Kidney epithelial cell (primary cell): ENCODE data around the gene UBE3B. TPM values are rescaled to one million over a fixed set of nuclear protein-coding genes. Genes with fewer than 3 reads are reported as not detected.

ENCODE experiments used
- DNase-seq: peaks from one replicate; pipeline ENCODE4 v3.0.0-alpha.2; 2010; ENCODE audit warnings: low read depth
- H3K27me3 ChIP-seq: 2 replicates; pipeline ENCODE4 v1.6.0; 2011; ENCODE audit warnings: low read length; ENCODE audit not compliant: control insufficient read depth, insufficient read depth
- H3K36me3 ChIP-seq: 2 replicates; pipeline ENCODE4 v1.5.1; 2011; ENCODE audit warnings: low read length; ENCODE audit not compliant: control insufficient read depth, insufficient read depth
- H3K4me3 ChIP-seq: 2 replicates; pipeline ENCODE4 v1.5.1; 2011; ENCODE audit warnings: low read depth, mild to moderate bottlenecking, control low read depth, low read length
- CTCF ChIP-seq: IDR thresholded peaks from 2 replicates; pipeline ENCODE4 v1.5.1; 2011; ENCODE audit warnings: mild to moderate bottlenecking, moderate library complexity, low read length, control low read depth, inconsistent platforms; ENCODE audit not compliant: insufficient read depth, poor library complexity, severe bottlenecking
- total RNA-seq: library from RNA; depleted of rRNA; stranded (reverse); fragments of >200 nt; gene quantifications from 2 replicates; pipeline ENCODE4 v1.2.3, GENCODE V29; 2015

UBE3B gene
- total RNA-seq, 1 donor from 2014 or later: 38.3 TPM

DNA sequence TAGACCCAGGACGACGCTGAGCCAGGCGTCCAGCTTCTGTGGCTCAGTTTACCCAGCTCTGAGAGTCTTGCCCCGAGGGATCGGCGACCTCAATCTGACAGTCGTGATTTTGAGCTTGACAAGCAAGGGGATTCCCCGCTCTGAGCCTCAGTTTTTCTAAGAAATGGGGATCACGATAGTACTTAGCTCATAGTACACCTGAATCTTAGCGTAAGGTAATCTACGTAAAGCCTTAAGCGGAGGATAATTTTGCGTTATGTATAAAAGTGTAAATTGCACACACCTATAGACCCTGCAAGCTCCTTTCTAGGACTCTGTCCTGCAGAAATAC is 96.4 kb downstream of the UBE3B start:
- H3K36me3 ChIP-seq: peaks cover 1% of the 10 kb centered on the region
- TF ChIP-seq CTCF: no peak
- no peak for DNase-seq
- no peaks in the 10 kb centered on the region for H3K27me3 ChIP-seq
- peak overlapping the region; percentile 70 for H3K4me3 ChIP-seq

GRCh38 chr12:109575683-109576082 is 98.2 kb downstream of the UBE3B start:
- peaks cover 3% of the 10 kb centered on the region for H3K36me3 ChIP-seq
- no peaks in the 10 kb centered on the region for H3K27me3 ChIP-seq
- H3K4me3 ChIP-seq: no peak overlapping the region
- no peak for TF ChIP-seq CTCF
- no peak for DNase-seq

DNA sequence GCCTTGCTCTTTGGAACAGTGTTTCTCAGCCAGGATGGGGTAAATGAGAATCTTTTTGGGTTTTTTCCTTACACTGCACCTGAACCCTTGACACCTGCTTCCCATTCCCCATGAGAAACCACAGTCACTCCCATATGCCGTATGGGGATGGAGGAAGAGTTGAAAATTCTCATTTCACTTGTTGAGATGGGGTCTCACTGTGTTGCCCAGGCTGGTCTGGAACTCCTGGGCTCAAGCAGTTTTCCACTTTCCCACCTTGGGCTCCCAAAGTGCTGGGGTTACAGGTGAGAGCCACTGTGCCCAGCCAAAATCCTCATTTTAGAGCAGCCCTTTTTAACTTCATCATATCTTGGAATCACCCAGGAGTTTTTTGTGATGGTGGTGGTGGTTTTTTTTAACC is 99.9 kb downstream of the UBE3B start:
- no peak for TF ChIP-seq CTCF
- no peak for DNase-seq
- peaks cover 3% of the 10 kb centered on the region for H3K36me3 ChIP-seq

GRCh38 chr12:109578330-109578927 is 101.0 kb downstream of the UBE3B start:
- peaks cover 3% of the 10 kb centered on the region for H3K36me3 ChIP-seq
- DNase-seq: peak; percentile 21
- no peak overlapping the region for H3K4me3 ChIP-seq
- no peaks in the 10 kb centered on the region for H3K27me3 ChIP-seq
- no peak for TF ChIP-seq CTCF

More for the DNA sequence above, 99.9 kb downstream of the UBE3B start:
- Histone ChIP-seq H3K4me3 (no peak overlapping the region), H3K27me3 (no peaks in the 10 kb centered on the region)

DNA sequence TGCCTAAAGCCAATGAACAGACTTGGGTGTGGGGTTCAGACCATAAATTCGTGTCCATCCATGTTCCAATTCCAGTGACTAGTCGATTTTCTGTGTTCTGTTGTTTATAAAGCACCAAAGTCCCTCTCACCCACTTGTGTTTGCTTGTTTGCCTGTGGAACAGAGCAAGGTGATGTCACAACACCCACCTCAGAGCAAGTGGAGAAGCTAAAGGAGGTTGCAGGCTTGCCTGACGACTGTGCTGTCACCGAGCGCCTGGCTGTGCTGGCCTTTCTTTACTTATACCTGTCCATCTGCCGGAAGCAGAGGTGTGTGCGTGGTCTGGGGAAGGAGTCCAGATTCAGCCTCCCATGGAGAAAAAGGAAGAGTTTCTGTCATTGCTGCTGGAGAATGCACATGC is 102.2 kb downstream of the UBE3B start:
- no peaks in the 10 kb centered on the region for H3K27me3 ChIP-seq
- peaks cover 3% of the 10 kb centered on the region for H3K36me3 ChIP-seq
- H3K4me3 ChIP-seq: no peak overlapping the region
- no peak for DNase-seq
- TF ChIP-seq CTCF: no peak

- no peaks in the 10 kb centered on the region for H3K27me3 ChIP-seq
- H3K4me3 ChIP-seq: no peak overlapping the region
- no peak for DNase-seq
- H3K36me3 ChIP-seq: peaks cover 3% of the 10 kb centered on the region
- TF ChIP-seq CTCF: no peak
These were observed 102.8 kb downstream of the UBE3B start for GRCh38 chr12:109580272-109580671.
